Breast epithelium (tissue), 3 donors: Measurements from ENCODE around the gene PPM1H.

Source experiments
- POLR2A ChIP-seq: fragments of 450-650 bp; IDR thresholded peaks from one replicate; pipeline ENCODE4 v1.6.1; 2016; ENCODE audit warnings: antibody characterized with exemption, mild to moderate bottlenecking, moderate library complexity
- POLR2AphosphoS5 ChIP-seq, 3 donors: sonication (generic); formaldehyde crosslinking; IDR thresholded peaks; one replicate each; pipeline ENCODE4 v1.6.1; 2017; ENCODE audit warnings: antibody characterized with exemption in 3 of 3
- TF ChIP-seq, protein P1 (sequence below), 3 donors: fragments of 450-650 bp; IDR thresholded peaks; one replicate each; pipeline ENCODE4 v1.5.1; 2016 to 2017; ENCODE audit warnings: antibody characterized with exemption in 3 of 3, mild to moderate bottlenecking in 3 of 3, moderate library complexity in 3 of 3

DNA sequence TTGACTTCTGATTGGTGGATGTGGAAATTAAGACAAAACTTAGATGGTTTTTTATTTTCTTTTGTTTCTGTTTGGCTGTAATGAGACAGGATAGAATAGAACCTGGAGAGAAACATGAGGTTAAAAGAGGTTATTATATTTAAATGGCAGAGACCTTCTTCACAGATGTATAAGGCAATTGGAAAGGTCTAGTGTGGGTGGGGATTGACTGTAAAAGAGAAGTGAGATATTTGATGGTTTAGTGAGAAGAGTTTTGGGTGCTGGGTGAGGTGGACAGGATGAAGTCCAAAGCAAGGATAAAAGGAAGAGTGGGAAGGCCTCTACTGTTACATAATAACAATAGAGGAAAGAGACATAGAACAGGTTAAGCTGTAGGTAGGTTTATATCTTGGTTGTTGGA, 43.8 kb upstream of the PPM1H start:
- TF ChIP-seq, protein P1, sequence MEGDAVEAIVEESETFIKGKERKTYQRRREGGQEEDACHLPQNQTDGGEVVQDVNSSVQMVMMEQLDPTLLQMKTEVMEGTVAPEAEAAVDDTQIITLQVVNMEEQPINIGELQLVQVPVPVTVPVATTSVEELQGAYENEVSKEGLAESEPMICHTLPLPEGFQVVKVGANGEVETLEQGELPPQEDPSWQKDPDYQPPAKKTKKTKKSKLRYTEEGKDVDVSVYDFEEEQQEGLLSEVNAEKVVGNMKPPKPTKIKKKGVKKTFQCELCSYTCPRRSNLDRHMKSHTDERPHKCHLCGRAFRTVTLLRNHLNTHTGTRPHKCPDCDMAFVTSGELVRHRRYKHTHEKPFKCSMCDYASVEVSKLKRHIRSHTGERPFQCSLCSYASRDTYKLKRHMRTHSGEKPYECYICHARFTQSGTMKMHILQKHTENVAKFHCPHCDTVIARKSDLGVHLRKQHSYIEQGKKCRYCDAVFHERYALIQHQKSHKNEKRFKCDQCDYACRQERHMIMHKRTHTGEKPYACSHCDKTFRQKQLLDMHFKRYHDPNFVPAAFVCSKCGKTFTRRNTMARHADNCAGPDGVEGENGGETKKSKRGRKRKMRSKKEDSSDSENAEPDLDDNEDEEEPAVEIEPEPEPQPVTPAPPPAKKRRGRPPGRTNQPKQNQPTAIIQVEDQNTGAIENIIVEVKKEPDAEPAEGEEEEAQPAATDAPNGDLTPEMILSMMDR (IDR thresholded peaks at IDR 0.05): no peak
- TF ChIP-seq POLR2A (no peak), POLR2AphosphoS5 (IDR thresholded peaks at IDR 0.05) (no peak)
